AG04449 (cell line): Measurements from ENCODE around the gene LPAR3.

Experiments used
- CTCF ChIA-PET: fragments of 350-600 bp; formaldehyde crosslinking; extraction: SDS; loops from one replicate; lab custom pipeline; 2021; ENCODE audit warnings: antibody characterized with exemption; lab: Yijun Ruan, JAX
- POLR2A ChIA-PET: fragments of 400-600, 350-600 bp; formaldehyde crosslinking; extraction: SDS; loops from one replicate; lab custom pipeline; 2020; ENCODE audit warnings: antibody characterized with exemption, inconsistent platforms; lab: Yijun Ruan, JAX
- DNase-seq: peaks from one replicate; pipeline ENCODE4 v3.0.0-alpha.2; 2010; ENCODE audit warnings: low read depth, low spot score
- H3K4me3 ChIP-seq: 2 replicates; pipeline ENCODE4 v1.5.1; 2011; ENCODE audit warnings: low read depth, mild to moderate bottlenecking, control low read depth, low read length
- TF ChIP-seq, protein P1 (sequence below): IDR thresholded peaks from one replicate; pipeline ENCODE4 v1.5.1; 2011; ENCODE audit warnings: mild to moderate bottlenecking, moderate library complexity, low read length, control low read depth, inconsistent platforms; ENCODE audit not compliant: insufficient read depth; ENCODE audit errors: missing control alignments

LPAR3 gene

GRCh38 chr1:84892705-84893618, at the start of gene LPAR3:
Gene LPAR3, minus strand, starts transcription at chr1:84893206. Its CDS starts 27,086 bp downstream, at chr1:84866120.
- CTCF ChIA-PET, result interaction anchor here (1.3 kb wide), 1 partner anchor 15 kb away, joined by 4 read pairs; no protein-coding TSS in a partner anchor
- TF ChIP-seq, protein P1, sequence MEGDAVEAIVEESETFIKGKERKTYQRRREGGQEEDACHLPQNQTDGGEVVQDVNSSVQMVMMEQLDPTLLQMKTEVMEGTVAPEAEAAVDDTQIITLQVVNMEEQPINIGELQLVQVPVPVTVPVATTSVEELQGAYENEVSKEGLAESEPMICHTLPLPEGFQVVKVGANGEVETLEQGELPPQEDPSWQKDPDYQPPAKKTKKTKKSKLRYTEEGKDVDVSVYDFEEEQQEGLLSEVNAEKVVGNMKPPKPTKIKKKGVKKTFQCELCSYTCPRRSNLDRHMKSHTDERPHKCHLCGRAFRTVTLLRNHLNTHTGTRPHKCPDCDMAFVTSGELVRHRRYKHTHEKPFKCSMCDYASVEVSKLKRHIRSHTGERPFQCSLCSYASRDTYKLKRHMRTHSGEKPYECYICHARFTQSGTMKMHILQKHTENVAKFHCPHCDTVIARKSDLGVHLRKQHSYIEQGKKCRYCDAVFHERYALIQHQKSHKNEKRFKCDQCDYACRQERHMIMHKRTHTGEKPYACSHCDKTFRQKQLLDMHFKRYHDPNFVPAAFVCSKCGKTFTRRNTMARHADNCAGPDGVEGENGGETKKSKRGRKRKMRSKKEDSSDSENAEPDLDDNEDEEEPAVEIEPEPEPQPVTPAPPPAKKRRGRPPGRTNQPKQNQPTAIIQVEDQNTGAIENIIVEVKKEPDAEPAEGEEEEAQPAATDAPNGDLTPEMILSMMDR, result no peak
- no peak for DNase-seq
- POLR2A ChIA-PET, result no interaction called here
- peak within 1 kb of the TSS; percentile 16 for H3K4me3 ChIP-seq

GRCh38 chr1:84941843-84942242, 48.8 kb upstream of the LPAR3 start:
- ChIA-PET POLR2A (no interaction called here), CTCF (interaction anchor here (1.1 to 12.6 kb wide), 6 partner anchors 9 to 313 kb away, joined by 3 to 365 read pairs (median 64); partner anchors contain the start of gene C1orf52)
- H3K4me3 ChIP-seq, result no peak overlapping the region
- no peak for DNase-seq
- TF ChIP-seq, protein P1, result no peak

DNA sequence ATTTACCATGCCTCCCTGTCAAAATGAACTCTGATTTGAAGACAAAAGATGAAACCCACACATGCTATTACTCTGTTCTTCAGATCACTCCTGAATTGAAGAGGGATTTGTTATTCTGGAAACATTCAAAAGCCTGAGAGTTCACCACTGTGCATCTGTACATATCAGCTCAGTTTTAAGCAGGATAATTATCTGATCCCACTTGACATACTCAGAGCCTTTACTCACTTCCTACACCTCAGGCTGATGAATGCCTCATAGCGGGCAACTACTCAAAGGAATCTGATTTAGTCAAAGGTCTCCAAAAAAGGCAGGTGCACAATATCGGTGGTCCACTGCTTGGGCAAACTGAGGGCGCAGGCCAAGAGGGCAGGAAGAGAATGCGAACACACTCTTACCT, 47.5 kb upstream of the LPAR3 start:
- ChIA-PET POLR2A (no interaction called here), CTCF (interaction anchor here (1.1 to 12.6 kb wide), 4 partner anchors 92 to 315 kb away, joined by 3 to 365 read pairs (median 75); partner anchors contain the start of gene C1orf52)
- no peak for DNase-seq
- no peak overlapping the region for H3K4me3 ChIP-seq
- TF ChIP-seq, protein P1, result no peak

GRCh38 chr1:84939761-84940160, 46.8 kb upstream of the LPAR3 start:
- H3K4me3 ChIP-seq, result no peak overlapping the region
- ChIA-PET POLR2A (no interaction called here), CTCF (interaction anchor here (1.5 to 12.6 kb wide), 3 partner anchors 139 to 315 kb away, joined by 5 to 365 read pairs (median 147); partner anchors contain the start of gene C1orf52)
- TF ChIP-seq, protein P1, result no peak
- DNase-seq, result no peak

- H3K4me3 ChIP-seq, result no peak overlapping the region
- TF ChIP-seq, protein P1, result no peak
- ChIA-PET POLR2A (no interaction called here), CTCF (interaction anchor here (0.9 to 8.2 kb wide), 8 partner anchors 10 to 507 kb away, joined by 3 to 118 read pairs (median 4); no protein-coding TSS in a partner anchor)
- DNase-seq, result no peak
Measured at GRCh38 chr1:84939151-84939550, 46.1 kb upstream of the LPAR3 start.
